DOHH2 (cell line): ENCODE measurements around the gene NPHP1.

Experiments used
- H3F3A ChIP-seq: fragments of 200-600 bp; sonication (generic), shearing (Covaris generic); 2 replicates; pipeline ENCODE4 v1.6.0; 2016; ENCODE audit warnings: antibody characterized with exemption, mild to moderate bottlenecking; ENCODE audit not compliant: control insufficient read depth, insufficient read depth
- H3K27ac ChIP-seq: fragments of 200-600 bp; sonication (generic); 2 replicates; pipeline ENCODE4 v1.5.1; 2014; ENCODE audit warnings: low read depth, mild to moderate bottlenecking, low read length, moderate library complexity
- H3K27me3 ChIP-seq: fragments of 200-600 bp; sonication (generic); 2 replicates; pipeline ENCODE4 v1.6.1; 2014; ENCODE audit warnings: mild to moderate bottlenecking, low read length, mixed read lengths; ENCODE audit not compliant: control insufficient read depth
- H3K36me3 ChIP-seq: fragments of 200-600 bp; sonication (generic); 2 replicates; pipeline ENCODE4 v1.6.1; 2014; ENCODE audit warnings: mild to moderate bottlenecking, low read length, moderate library complexity, mixed read lengths; ENCODE audit not compliant: control insufficient read depth
- H3K4me1 ChIP-seq: fragments of 200-600 bp; sonication (generic); 2 replicates; pipeline ENCODE4 v1.6.1; 2014; ENCODE audit warnings: mild to moderate bottlenecking, low read length, mixed read lengths; ENCODE audit not compliant: control insufficient read depth
- H3K4me2 ChIP-seq: fragments of 200-600 bp; sonication (generic); 2 replicates; pipeline ENCODE4 v1.6.0; 2014; ENCODE audit warnings: mild to moderate bottlenecking, low read length, moderate library complexity
- H3K4me3 ChIP-seq: fragments of 200-600 bp; sonication (generic); 2 replicates; pipeline ENCODE4 v1.5.1; 2014; ENCODE audit warnings: mild to moderate bottlenecking, low read length, mixed read lengths
- H3K79me2 ChIP-seq: fragments of 200-600 bp; sonication (generic); 2 replicates; pipeline ENCODE4 v1.6.1; 2014; ENCODE audit warnings: mild to moderate bottlenecking, low read length, mixed read lengths; ENCODE audit not compliant: control insufficient read depth
- H3K9me2 ChIP-seq: fragments of 200-600 bp; sonication (generic); replicated peaks from 2 replicates; pipeline ENCODE4 v1.6.1; 2014; ENCODE audit warnings: mild to moderate bottlenecking, low read length, mixed read lengths; ENCODE audit not compliant: control insufficient read depth
- H3K9me3 ChIP-seq: fragments of 200-600 bp; sonication (generic); 2 replicates; pipeline ENCODE4 v1.6.1; 2014; ENCODE audit warnings: antibody characterized with exemption, low read length, mixed read lengths; ENCODE audit not compliant: control insufficient read depth, insufficient read depth
- H4K20me1 ChIP-seq: fragments of 200-600 bp; sonication (generic); 2 replicates; pipeline ENCODE4 v1.6.0; 2014; ENCODE audit warnings: low read depth, mild to moderate bottlenecking, antibody characterized with exemption, low read length, moderate library complexity; ENCODE audit not compliant: control insufficient read depth, insufficient read depth
- EZH2phosphoT487 ChIP-seq: fragments of 200-600 bp; sonication (generic); IDR thresholded peaks from 2 replicates; pipeline ENCODE4 v1.6.1; 2017; ENCODE audit warnings: borderline replicate concordance, mild to moderate bottlenecking, antibody characterized with exemption, low read length, moderate library complexity, mixed read lengths
- TF ChIP-seq, protein P1 (sequence below): fragments of 200-600 bp; sonication (generic); IDR thresholded peaks from one replicate; pipeline ENCODE4 v1.5.1; 2014; ENCODE audit warnings: antibody characterized with exemption, mild to moderate bottlenecking, low read depth, low read length; ENCODE audit not compliant: poor library complexity, severe bottlenecking

The NPHP1 gene

DNA sequence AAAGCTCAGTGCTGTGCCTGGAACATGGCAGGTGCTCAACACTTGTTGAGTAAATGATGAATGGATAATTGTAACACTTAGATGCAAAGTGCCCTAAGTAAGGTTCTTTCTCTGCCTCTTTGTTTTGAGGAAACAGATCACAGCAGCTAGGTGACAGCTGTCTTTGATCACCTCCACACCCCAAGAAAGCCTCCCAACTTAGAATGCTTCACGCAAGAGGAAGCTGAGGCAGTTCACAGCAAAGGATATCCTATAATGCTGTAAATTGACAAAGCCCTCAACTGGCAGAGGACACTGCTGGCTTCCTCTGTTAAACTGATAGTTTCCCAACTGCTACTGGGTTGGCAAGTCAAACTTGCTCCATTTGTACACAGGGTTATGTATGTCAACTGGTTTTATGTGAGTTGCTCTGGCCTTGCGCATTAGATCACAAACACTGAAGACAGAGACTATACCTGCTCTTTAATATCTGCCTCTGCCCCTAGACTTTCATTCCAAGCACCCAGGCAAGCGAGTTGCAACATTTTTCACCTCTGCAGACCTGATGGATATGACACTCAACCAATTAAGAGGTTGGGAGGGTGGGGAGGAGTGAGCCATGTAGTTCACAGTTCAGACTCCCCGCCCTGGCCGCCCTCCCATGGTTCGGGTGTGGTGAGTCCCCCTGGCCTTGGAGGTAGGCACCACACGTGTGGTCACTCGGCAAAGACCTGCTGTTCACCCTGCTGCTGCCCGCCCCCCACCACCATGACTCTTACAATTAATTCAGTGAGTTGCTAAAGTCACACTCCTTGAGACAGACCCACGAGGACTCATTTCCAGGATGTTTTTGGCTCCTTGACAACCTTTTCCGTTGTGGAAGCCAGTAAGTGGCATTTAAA is 84.4 kb downstream of the NPHP1 start:
- no peak overlapping the region for H3K27ac ChIP-seq
- H3K4me2 ChIP-seq = no peak overlapping the region
- no peak overlapping the region for H3K4me3 ChIP-seq
- H3K4me1 ChIP-seq = no peaks in the 10 kb centered on the region
- H4K20me1 ChIP-seq = no peaks in the 10 kb centered on the region
- TF ChIP-seq, protein P1, sequence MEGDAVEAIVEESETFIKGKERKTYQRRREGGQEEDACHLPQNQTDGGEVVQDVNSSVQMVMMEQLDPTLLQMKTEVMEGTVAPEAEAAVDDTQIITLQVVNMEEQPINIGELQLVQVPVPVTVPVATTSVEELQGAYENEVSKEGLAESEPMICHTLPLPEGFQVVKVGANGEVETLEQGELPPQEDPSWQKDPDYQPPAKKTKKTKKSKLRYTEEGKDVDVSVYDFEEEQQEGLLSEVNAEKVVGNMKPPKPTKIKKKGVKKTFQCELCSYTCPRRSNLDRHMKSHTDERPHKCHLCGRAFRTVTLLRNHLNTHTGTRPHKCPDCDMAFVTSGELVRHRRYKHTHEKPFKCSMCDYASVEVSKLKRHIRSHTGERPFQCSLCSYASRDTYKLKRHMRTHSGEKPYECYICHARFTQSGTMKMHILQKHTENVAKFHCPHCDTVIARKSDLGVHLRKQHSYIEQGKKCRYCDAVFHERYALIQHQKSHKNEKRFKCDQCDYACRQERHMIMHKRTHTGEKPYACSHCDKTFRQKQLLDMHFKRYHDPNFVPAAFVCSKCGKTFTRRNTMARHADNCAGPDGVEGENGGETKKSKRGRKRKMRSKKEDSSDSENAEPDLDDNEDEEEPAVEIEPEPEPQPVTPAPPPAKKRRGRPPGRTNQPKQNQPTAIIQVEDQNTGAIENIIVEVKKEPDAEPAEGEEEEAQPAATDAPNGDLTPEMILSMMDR = no peak
- no peaks in the 10 kb centered on the region for H3F3A ChIP-seq
- no peaks in the 10 kb centered on the region for H3K9me2 ChIP-seq
- H3K27me3 ChIP-seq = no peaks in the 10 kb centered on the region
- no peaks in the 10 kb centered on the region for H3K36me3 ChIP-seq
- no peaks in the 10 kb centered on the region for H3K79me2 ChIP-seq
- no peaks in the 10 kb centered on the region for H3K9me3 ChIP-seq

DNA sequence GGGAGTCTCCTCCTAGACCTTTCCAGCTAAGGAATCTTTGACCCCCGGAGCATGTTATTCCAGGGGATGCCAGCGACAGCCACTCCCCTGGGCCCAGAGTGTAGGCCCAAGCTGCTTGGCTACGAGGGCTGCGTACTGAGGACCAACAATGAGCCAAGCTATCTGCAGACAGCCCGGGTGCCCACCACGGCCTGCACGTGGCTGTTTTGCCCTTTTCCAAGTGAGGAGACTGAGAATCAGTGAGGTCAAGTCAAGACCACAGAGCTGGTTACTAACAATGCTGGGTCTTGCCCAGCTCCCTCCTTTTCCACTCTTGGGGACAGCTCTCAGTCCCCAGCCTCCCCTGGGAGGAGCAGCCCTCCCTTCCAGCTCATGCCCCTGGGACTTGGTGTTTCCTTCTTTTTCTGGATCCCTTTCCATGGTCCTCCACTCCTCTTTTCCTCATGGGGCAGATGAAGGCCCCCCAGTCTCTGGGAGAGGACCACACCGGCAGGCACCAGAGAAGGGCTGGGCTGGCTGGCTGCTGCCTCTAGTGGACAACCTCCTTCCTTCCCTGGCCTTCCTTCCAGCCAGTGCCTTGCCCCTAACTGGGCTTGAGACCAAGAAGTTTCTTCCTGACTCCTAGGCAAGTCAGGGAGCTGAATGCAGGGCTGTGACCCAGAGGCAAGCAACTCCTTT is 88.6 kb downstream of the NPHP1 start:
- Histone ChIP-seq H3K79me2 (no peaks in the 10 kb centered on the region), H3K27ac (no peak overlapping the region), H3K27me3 (no peaks in the 10 kb centered on the region), H3K36me3 (no peaks in the 10 kb centered on the region), H4K20me1 (no peaks in the 10 kb centered on the region), H3K9me3 (no peaks in the 10 kb centered on the region), H3K9me2 (no peaks in the 10 kb centered on the region), H3K4me1 (no peaks in the 10 kb centered on the region), H3F3A (no peaks in the 10 kb centered on the region), H3K4me2 (no peak overlapping the region), H3K4me3 (no peak overlapping the region)
- TF ChIP-seq, protein P1 = no peak
- TF ChIP-seq EZH2phosphoT487 = no peak

DNA sequence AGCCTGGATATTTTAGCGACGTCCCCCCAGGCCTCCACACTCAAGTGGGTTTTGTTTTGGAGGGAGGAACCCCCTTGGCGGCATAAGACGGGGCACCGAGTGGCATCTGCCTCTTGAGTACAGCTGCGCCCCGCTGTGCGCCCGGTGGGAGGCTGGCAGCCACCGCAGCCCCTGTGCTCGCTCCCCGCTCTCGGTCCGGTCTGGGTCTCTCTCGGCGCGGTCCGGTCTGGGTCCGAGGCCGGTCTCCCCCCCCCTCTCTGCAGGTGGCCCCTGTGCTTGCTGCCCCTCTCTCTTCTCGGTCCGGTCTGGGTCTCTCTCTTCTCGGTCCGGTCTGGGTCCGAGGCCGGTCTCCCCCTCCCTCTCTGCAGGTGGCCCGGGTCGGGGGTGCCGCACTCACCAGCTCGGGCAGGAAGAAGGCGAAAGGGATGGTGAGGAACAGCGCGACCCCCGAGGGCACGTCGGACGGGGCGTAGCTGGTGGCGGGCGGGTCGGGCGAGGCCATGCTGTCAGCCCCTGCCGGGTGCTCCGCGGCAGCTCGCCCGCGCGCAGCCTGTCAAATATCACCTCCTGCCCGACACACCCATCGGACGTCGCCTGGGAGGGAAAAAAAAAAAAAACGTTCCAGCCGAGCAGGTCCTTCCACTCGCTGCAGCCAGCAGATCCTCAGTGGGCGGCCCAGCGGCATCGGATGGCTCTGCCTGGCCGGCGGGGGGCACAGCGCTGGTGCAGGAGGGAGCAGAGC is 89.4 kb downstream of the NPHP1 start, which contains the start of gene MALL:
MALL (minus strand) TSS at position 532 of the 742 bp plus-strand sequence; CDS start at position 502, 30 bp downstream.
- Histone ChIP-seq H4K20me1 (no peaks in the 10 kb centered on the region), H3K4me3 (no peak within 1 kb of the TSS), H3K27ac (no peak within 1 kb of the TSS), H3K9me2 (no peaks in the 10 kb centered on the region), H3K4me1 (no peaks in the 10 kb centered on the region), H3F3A (no peaks in the 10 kb centered on the region), H3K79me2 (no peaks in the 10 kb centered on the region), H3K9me3 (no peaks in the 10 kb centered on the region), H3K4me2 (no peak within 1 kb of the TSS), H3K27me3 (no peaks in the 10 kb centered on the region), H3K36me3 (no peaks in the 10 kb centered on the region)
- TF ChIP-seq, protein P1 = no peak
- no peak for TF ChIP-seq EZH2phosphoT487
